Smooth muscle cell (in vitro differentiated cells): ENCODE measurements around the gene TBC1D7. TPM values are rescaled to one million over a fixed set of nuclear protein-coding genes. Genes with fewer than 3 reads are reported as not detected.

Source experiments
- DNase-seq: peaks from one replicate; lab custom pipeline; 2025; ENCODE audit not compliant: unreplicated experiment; lab: John Stamatoyannopoulos, UW
- H2AFZ ChIP-seq: fragments of 200-600 bp; sonication (generic); 2 replicates; pipeline ENCODE4 v1.6.0; 2016; ENCODE audit warnings: antibody characterized with exemption, low read depth, mild to moderate bottlenecking
- H3F3A ChIP-seq: fragments of 200-600 bp; sonication (generic); 2 replicates; pipeline ENCODE4 v1.6.0; 2017; ENCODE audit warnings: antibody characterized with exemption, low read depth
- H3K27ac ChIP-seq: fragments of 200-600 bp; sonication (generic); 2 replicates; pipeline ENCODE4 v1.5.1; 2016; ENCODE audit warnings: low read depth, mild to moderate bottlenecking
- H3K27me3 ChIP-seq: fragments of 200-600 bp; sonication (generic); 2 replicates; pipeline ENCODE4 v1.6.1; 2016; ENCODE audit warnings: low read depth, mild to moderate bottlenecking
- H3K36me3 ChIP-seq: fragments of 200-600 bp; sonication (generic); 2 replicates; pipeline ENCODE4 v1.5.1; 2016; ENCODE audit warnings: low read depth
- H3K4me1 ChIP-seq: fragments of 200-600 bp; sonication (generic); 2 replicates; pipeline ENCODE4 v1.5.1; 2016; ENCODE audit warnings: low read depth
- H3K4me2 ChIP-seq: fragments of 200-600 bp; sonication (generic); 2 replicates; pipeline ENCODE4 v1.6.0; 2016; ENCODE audit warnings: mild to moderate bottlenecking
- H3K4me3 ChIP-seq: fragments of 200-600 bp; sonication (generic); 2 replicates; pipeline ENCODE4 v1.5.1; 2016; ENCODE audit warnings: mild to moderate bottlenecking
- H3K79me2 ChIP-seq: fragments of 200-600 bp; sonication (generic); 2 replicates; pipeline ENCODE4 v1.6.0; 2016; ENCODE audit warnings: low read depth, mild to moderate bottlenecking
- H3K9ac ChIP-seq: fragments of 200-600 bp; sonication (generic); 2 replicates; pipeline ENCODE4 v1.6.0; 2016; ENCODE audit warnings: low read depth
- H3K9me3 ChIP-seq: fragments of 200-600 bp; sonication (generic); replicated peaks from 2 replicates; pipeline ENCODE4 v1.5.1; 2016; ENCODE audit warnings: low read depth
- H4K20me1 ChIP-seq: fragments of 200-600 bp; sonication (generic); 2 replicates; pipeline ENCODE4 v1.6.0; 2016; ENCODE audit warnings: low read depth
- WGBS: methylation state at CpG from one replicate; pipeline ENCODE4 v1.1.7; 2016; ENCODE audit warnings: low lambda C conversion rate; 5-methylcytosine and 5-hydroxymethylcytosine counted together
- polyA plus RNA-seq: library from polyadenylated mRNA; unstranded; fragments of >200 nt; fragmentation: Nextera tagmentation; extraction: Ambion mirVana; gene quantifications from 2 replicates; pipeline ENCODE4 v1.2.1, GENCODE V29; 2016
- total RNA-seq: library from RNA; depleted of rRNA; stranded (reverse); fragments of >200 nt; gene quantifications from 2 replicates; pipeline ENCODE4 v1.2.3, GENCODE V29; 2014
- TF ChIP-seq, protein P1 (sequence below): fragments of 200-600 bp; sonication (generic); IDR thresholded peaks from 2 replicates; pipeline ENCODE4 v1.5.1; 2017; ENCODE audit warnings: borderline replicate concordance, mild to moderate bottlenecking, antibody characterized with exemption; ENCODE audit not compliant: insufficient read depth, poor library complexity, severe bottlenecking

Gene TBC1D7
- total and polyA plus RNA-seq, 2 experiments from 2014 or later: 21.1 to 39.6 TPM

DNA sequence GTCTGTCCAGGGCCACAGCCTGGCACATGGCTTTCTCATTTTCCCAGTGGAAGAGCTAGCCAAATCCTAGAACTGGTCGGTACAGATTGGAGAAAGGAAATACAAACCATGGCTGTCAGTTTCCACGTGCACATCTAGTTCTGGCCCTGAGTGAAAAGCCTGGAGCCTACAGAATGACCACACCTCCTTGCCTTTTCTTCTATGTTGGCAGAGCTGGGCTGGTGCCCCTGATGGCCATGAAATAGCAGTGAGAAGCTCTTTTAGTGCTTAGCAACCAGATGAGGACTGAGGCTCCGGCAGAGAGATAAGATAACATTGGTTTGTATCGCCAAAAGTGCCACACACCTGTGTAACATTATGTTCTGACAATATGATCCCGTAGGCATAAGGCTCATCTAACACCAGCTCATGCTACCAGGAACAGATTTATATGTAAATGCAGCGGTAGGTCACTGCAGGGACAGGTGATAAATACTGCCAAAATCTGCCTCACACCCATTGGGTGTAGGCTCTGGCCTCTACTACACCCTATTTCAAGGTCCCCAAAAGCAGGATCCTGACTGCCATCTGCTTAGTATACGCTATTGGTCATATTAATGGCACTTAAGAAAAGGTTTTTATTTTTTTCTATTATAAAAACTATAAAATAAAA lies 39.9 kb upstream of the TBC1D7 start:
- Histone ChIP-seq H3F3A (peaks cover 4% of the 10 kb centered on the region), H3K79me2 (no peaks in the 10 kb centered on the region), H3K9me3 (no peaks in the 10 kb centered on the region), H3K4me3 (no peak overlapping the region), H3K9ac (no peak overlapping the region), H3K36me3 (no peaks in the 10 kb centered on the region), H3K4me1 (peaks cover 21% of the 10 kb centered on the region), H4K20me1 (no peaks in the 10 kb centered on the region), H3K27me3 (no peaks in the 10 kb centered on the region), H2AFZ (no peak overlapping the region), H3K4me2 (no peak overlapping the region), H3K27ac (no peak overlapping the region)
- WGBS: 88% methylated on average over 7 of the region's 7 CpGs
- TF ChIP-seq, protein P1, sequence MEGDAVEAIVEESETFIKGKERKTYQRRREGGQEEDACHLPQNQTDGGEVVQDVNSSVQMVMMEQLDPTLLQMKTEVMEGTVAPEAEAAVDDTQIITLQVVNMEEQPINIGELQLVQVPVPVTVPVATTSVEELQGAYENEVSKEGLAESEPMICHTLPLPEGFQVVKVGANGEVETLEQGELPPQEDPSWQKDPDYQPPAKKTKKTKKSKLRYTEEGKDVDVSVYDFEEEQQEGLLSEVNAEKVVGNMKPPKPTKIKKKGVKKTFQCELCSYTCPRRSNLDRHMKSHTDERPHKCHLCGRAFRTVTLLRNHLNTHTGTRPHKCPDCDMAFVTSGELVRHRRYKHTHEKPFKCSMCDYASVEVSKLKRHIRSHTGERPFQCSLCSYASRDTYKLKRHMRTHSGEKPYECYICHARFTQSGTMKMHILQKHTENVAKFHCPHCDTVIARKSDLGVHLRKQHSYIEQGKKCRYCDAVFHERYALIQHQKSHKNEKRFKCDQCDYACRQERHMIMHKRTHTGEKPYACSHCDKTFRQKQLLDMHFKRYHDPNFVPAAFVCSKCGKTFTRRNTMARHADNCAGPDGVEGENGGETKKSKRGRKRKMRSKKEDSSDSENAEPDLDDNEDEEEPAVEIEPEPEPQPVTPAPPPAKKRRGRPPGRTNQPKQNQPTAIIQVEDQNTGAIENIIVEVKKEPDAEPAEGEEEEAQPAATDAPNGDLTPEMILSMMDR: no peak
- no peak for DNase-seq

DNA sequence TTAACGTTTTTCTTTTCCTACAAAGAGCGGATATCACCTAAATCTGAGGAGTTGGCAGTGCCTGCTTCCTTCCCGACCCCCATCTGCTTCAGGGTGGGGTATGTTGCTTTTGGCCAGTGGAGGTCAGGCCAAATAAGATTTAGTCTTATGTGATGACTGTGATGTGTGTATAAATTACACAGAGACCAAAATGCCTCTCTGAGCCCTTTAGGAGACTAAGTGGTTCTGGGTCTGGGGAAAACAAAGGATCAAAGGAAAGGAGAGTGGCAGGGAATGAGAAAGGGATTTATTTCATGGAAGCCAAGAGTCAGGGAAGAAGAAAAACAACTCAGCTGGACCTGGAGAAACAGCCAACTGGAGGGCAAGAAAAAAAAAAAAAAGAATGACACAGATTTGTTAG lies 39.1 kb upstream of the TBC1D7 start:
- TF ChIP-seq, protein P1: no peak
- no peak overlapping the region for H3K9ac ChIP-seq
- no peak overlapping the region for H3K27ac ChIP-seq
- no peaks in the 10 kb centered on the region for H3K27me3 ChIP-seq
- no peak overlapping the region for H3K4me3 ChIP-seq
- H3K36me3 ChIP-seq: no peaks in the 10 kb centered on the region
- peaks cover 4% of the 10 kb centered on the region for H3F3A ChIP-seq
- 66% methylated on average over 3 of the region's 3 CpGs for WGBS
- H4K20me1 ChIP-seq: no peaks in the 10 kb centered on the region
- DNase-seq: no peak
- no peak overlapping the region for H3K4me2 ChIP-seq
- no peaks in the 10 kb centered on the region for H3K9me3 ChIP-seq
- H2AFZ ChIP-seq: no peak overlapping the region
- no peaks in the 10 kb centered on the region for H3K79me2 ChIP-seq
- H3K4me1 ChIP-seq: peaks cover 15% of the 10 kb centered on the region

DNA sequence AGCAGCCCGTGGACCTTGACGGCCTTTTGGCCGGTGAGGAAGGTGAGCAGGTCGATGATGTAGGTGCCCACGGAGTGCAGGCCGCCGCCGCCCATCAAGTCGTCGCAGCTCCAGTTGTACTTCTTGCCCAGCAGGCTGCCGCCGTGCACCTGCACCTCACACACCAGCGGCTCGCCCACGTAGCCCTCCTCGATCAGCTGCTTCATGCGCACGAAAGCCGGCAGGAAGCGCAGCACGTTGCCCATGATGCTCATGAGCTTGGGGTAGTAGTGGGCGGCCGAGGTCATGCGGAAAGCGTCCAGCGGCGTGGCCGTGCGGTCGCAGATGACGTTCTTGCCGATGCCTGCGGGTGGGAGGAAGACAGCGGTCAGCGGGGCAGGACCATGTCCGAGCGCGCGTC lies 37.0 kb upstream of the TBC1D7 start:
- no peak for DNase-seq
- Histone ChIP-seq H3K79me2 (no peaks in the 10 kb centered on the region), H2AFZ (no peak overlapping the region), H3K27me3 (no peaks in the 10 kb centered on the region), H4K20me1 (no peaks in the 10 kb centered on the region), H3K4me1 (peaks cover 15% of the 10 kb centered on the region), H3K9me3 (no peaks in the 10 kb centered on the region), H3K36me3 (no peaks in the 10 kb centered on the region), H3F3A (peaks cover 4% of the 10 kb centered on the region), H3K4me3 (no peak overlapping the region), H3K4me2 (no peak overlapping the region), H3K27ac (no peak overlapping the region), H3K9ac (no peak overlapping the region)
- TF ChIP-seq, protein P1: no peak
- WGBS: over 99% methylated on average over 37 of the region's 39 CpGs

DNA sequence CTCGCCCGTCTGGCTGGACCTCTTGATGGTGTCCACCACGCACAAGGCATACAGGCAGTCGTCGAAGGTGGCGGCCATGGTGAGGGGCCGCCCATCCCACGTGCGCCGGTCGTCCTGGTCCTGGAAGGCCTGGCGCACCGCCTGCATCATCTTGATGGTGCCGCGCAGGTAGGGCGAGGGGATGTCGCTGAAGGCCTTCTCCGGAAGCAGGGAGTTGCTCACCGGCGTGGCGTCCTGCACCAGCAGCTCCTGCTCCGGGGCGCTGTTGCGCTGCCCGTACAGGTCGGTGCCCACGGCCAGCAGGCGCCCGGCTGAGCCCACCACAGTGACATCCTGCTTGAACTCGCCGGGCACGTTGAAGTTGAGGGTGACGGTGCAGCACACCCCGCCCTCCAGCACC lies 36.5 kb upstream of the TBC1D7 start:
- WGBS: 98% methylated on average over 34 of the region's 34 CpGs
- no peaks in the 10 kb centered on the region for H3K79me2 ChIP-seq
- H2AFZ ChIP-seq: no peak overlapping the region
- TF ChIP-seq, protein P1: no peak
- H3K4me2 ChIP-seq: no peak overlapping the region
- no peaks in the 10 kb centered on the region for H3K9me3 ChIP-seq
- H3K9ac ChIP-seq: no peak overlapping the region
- peaks cover 4% of the 10 kb centered on the region for H3F3A ChIP-seq
- H3K4me1 ChIP-seq: peaks cover 15% of the 10 kb centered on the region
- no peak overlapping the region for H3K27ac ChIP-seq
- H3K36me3 ChIP-seq: no peaks in the 10 kb centered on the region
- H3K4me3 ChIP-seq: no peak overlapping the region
- H3K27me3 ChIP-seq: no peaks in the 10 kb centered on the region
- no peak for DNase-seq
- no peaks in the 10 kb centered on the region for H4K20me1 ChIP-seq
